ENCODE measurements around the gene EFNA5.

EFNA5 gene

DNA sequence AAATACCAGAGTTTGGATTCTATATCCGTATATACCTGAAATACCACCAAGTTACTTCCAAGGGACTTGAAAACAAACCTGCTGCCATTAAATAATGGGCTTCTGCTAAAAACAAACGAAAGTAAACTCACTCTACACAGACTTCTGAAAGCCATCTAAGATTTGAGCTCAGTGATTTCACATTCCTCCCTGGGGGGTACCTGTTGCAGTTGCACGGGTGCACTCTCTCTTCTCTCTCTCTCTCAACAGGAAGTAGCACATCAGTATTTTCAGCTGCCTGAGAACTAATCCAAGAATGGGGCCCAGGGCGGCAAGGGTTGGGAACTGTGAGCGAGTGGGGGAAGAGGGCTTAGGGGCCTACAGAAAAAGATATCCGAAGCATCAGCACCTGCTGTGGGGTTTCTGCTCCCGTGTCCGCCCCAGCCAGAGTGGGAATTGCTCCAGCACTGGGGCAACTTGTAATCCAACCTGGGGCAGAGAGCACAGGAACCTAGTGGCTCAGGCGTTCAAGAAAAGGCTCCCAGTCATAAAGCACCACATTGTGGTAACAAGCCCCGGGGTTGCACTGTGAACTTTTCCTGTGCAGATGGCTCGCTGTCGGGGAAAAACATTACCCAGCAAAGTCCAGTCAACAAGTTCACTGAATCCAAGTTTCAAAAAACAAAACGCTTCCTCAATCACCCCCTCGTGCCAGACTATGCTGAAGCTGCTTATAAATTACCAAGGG, 99.8 kb downstream of the EFNA5 start:
- no peak for DNase-seq

DNA sequence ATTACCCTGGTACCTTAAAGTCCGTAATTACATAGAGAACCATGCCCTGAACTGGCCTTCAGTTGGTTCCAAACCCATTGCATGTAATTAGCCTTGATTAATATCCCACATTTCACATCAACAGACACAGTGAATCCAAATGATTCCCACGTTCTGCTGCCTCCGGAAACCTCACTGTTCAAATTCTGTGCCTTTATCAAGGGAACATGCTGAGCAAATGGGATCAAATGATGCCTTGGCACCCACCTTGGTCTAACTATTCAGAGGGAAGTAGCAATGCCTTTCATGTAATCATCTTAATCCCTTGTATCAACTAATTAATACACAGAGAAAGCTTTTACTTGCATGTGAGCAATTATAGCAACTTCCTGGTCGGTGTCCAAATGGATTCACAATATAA, 100.6 kb downstream of the EFNA5 start:
- DNase-seq = no peak

DNA sequence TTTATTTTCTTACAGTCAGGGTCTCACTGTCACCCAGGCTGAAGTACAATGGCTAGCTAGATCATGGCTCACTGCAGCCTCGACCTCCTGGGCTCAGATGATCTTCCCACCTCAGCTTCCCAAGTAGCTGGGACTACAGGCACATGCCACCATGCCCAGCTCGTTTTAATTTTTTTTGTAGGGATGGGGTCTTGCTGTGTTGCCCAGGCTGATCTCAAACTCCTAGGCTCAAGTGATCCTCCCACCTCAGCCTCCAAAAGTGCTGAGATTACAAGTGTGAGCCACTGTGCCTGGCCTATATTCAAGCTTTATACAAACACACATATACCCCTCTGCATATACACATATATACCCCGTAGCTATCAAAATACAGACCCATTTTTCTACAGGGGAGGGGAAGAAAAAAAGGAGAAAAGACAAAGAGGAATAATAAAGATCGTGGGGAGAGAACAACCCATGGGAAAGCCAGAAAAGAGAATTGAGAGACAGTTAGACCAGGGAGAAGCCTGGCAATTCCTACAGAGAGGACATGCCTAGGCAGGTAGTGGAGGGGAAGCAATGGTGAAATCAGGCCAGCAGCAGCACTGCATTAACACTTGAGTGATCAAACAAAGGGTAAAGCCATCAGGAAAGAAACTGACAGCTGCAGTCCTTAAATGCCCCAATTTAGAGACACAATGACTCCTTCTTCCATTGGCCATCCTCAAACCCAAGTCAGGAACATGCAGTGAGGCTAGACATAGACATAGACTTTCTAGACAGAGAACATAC, 102.7 kb downstream of the EFNA5 start:
- DNase-seq = no peak

- DNase-seq = no peak
These were observed 103.8 kb downstream of the EFNA5 start for GRCh38 chr5:107566986-107567385.

GRCh38 chr5:107565791-107566767, 104.7 kb downstream of the EFNA5 start:
- no peak for DNase-seq

GRCh38 chr5:107564931-107565372, 105.8 kb downstream of the EFNA5 start:
- no peak for DNase-seq

- DNase-seq = no peak
These were observed 106.7 kb downstream of the EFNA5 start for GRCh38 chr5:107563959-107564544.

DNA sequence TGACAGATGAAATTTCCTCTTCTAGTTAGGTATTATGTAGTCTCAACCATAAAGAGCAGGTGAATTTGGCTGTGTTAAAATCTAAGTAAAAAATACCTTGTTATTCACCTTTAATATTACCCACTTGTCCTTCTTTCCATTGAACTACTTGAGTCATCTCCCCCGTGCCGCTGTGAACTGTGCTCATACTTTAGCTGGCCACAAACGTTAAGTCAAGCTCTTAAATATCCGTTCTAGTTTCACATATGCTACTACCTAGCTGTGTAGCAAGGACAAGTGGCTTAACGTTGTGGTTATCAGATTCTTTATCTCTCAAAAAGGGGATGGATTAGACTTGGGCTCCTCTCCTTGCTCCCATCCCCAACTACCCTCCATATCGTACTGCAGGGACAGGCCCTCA, 110.4 kb downstream of the EFNA5 start:
- DNase-seq = no peak

GRCh38 chr5:107558823-107559375, 111.8 kb downstream of the EFNA5 start:
- DNase-seq = no peak

DNA sequence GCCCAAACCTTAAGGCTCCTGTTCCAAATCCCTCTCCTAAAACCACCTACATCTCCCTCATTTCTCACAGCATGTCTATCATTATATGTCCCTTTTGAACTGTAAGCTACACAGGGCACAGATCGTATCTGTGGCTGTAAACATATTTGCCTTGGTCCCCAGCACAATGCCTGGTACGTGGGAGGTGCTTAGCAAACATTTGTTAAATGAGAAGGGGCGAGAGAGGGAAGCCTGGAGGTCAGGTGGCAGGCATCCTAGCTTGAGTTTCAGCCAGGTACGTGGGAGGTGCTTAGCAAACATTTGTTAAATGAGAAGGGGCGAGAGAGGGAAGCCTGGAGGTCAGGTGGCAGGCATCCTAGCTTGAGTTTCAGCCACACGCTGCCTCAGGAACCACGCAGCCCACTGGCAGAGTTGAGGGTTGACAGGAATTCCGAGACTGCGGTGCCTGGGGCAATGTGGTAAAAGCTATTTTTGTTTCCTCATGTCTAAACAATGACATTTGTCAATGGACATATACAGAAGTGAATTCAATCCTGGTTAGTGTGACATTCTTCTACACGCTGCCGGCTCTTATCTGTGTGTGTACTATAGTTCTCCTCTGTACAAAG, 113.6 kb downstream of the EFNA5 start:
- DNase-seq = no peak

DNA sequence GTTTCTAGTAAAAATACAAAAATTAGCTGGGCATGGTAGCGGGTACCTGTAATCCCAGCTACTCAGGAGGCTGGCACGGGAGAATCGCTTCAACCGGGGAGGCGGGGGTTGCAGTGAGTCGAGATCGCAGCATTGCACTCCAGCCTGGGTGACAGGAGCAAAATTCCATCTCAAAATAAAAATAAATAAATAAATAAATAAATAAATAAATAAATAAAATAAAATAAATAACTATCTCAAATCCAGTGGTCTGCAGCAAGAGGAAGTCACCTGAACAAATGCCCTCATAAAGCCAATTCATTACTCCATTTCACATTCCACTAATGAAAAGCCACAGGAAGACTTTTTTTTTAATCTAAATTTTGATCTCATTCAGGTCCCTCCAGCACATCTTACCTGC, 114.2 kb downstream of the EFNA5 start:
- no peak for DNase-seq

- DNase-seq = no peak
These were observed 115.2 kb downstream of the EFNA5 start for GRCh38 chr5:107555425-107556090.

DNA sequence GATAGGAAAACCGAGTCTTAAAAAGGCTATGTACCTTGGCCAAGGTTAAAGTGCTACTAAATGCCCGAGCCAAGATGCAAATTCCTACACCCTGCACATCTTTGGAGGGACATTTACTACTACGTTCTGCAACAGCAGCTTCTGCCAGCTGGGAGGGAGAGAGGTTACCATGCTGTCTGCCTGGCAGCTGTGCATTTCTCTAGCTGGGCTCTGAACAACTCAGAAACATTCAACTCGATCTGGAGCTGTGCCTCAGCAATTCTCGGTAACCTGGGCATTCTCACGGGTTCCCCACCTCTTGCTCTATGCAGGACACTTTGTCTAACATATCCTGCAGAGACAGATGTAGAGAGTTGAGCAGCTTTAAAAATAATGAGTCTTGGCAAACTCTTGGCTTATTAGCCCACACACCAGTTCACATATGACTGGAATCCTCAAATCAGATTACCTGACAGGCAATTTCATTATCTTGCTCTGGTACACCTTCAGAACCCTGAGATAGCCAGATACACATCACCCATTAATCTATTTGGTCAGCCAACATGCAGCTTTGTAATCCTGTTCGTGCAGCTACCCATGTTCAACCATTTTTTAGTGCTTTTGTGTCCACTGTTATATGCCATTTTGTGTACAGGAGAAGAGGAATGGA, 115.8 kb downstream of the EFNA5 start:
- no peak for DNase-seq

DNA sequence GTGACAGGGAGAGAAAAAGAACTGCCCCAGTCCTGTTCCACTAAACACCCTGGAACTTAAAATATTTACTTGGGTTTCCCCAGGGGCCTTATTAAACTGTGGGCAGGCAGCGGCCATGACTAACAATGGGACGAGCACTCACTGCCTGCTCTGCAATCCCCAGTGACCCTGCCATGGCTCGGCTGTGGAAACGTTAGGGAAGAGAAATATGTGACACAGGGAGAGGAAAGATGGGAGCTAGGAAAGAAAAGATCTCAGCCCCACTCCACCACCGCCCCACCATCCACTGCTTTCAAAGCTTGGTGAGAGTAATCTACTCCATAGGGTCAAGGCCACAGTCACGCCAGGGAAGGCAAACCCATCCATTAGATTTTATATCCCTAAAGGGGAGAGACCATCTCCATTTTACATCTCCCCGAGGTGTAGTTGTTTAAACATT, 117.6 kb downstream of the EFNA5 start:
- DNase-seq = no peak

GRCh38 chr5:107551088-107551487, 119.6 kb downstream of the EFNA5 start:
- DNase-seq = no peak

DNA sequence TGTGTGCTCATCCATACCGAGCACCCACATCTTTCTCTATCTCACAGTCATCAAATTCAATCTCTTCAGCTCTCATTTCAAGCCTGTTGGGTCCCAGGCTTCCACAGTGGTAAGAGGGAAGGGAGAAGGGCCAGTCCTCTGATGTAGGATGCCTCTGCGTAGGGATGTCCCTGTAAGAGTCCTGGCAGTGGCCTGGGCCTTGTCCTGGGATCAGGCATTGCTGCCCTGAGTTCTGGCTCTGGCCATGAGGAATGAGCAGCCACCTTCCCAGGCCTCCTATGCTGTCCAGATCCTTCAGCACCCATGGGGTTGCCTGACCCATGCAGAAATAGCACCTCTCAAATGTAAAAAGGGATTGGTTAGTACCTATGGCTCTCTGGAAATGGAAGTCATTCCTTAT, 121.2 kb downstream of the EFNA5 start:
- DNase-seq = no peak

- no peak for DNase-seq
These were observed 122.3 kb downstream of the EFNA5 start for GRCh38 chr5:107548477-107548876.

DNA sequence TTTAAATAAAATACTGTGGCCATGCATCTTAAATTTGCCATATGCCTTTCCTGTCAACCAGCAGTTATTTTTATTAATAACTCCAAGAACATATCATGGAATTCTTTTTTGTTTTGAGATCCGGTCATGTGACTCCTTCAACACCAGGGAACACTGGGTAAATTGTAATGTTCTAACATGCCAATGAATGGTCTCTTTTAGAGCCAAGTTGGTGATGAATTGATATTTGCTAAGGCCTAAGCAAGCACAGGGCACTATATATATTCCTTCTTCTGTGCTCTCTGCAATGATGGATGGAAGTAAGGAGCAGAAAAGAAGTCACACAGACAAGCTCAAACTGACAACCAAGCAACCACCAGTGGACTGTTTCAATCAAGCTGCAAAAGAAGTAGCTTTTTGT, 124.0 kb downstream of the EFNA5 start:
- no peak for DNase-seq

- DNase-seq = no peak
These were observed 125.3 kb downstream of the EFNA5 start for GRCh38 chr5:107545486-107545885.

DNA sequence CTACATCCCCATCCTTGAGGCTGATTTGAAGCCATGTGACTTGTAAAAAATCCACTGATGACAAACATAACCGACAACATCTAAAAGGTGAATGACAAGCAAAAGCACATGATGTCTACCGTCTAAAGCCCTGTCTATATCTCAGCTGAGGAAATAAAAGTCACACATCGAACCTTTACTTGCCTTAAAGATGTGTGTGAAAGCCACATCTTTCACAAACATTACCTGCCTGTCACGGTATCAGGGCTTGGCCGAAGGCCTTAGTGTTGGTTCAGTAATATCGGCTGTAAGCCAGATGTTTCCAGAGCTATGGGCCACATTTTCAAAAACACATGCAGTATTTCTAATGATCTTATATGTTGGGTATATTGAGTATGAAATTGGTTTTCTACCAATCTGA, 125.8 kb downstream of the EFNA5 start:
- DNase-seq = no peak

- DNase-seq = no peak
These were observed 126.3 kb downstream of the EFNA5 start for GRCh38 chr5:107544476-107544875.

All from activated gamma-delta T cell (primary cell).